ENCODE results near the gene FAM221B. TPM values are rescaled to one million over a fixed set of nuclear protein-coding genes. Genes with fewer than 3 reads are reported as not detected.

FAM221B gene
- total RNA-seq, 6 experiments from 2014 or later = not detected

GRCh38 chr9:35792024-35792813 is 36.3 kb downstream of the FAM221B start:
- DNase-seq = peak in 2 of 3 donors; percentile 52 to 72

DNA sequence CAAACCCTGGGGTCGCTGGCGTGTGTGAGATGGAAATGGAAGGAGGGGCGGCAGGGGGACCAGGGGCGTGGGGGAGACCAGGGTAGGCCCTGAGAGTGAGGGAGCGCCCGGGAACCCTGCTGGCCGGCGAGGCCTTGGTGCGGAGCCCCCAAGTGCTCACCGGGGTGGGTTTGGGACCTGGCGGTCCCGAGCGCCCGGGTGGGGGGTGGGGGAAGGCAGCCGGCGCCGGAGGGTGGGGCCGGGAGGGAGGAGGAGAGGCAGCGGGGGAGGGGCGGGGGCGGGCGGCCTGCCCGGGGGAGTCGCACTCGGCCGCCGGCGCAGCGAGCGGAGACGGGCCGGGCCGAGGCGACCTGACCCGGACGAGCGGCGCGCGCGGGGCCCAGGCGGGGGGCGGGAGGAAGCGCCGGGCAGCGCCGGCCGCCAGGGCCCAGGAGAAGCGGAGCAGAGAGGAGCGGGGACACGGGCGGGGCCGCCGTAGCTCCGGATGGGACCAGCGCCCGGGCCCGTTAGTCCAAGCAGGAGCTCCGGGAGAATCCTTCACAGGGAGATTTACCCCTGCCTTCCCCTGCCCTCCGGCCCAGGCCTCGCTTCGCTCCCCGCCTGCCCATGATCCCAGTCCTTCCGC is 37.1 kb downstream of the FAM221B start, which contains the start of gene NPR2:
TSS of gene NPR2 (plus strand) at position 295 of the 625 bp plus-strand sequence. CDS start 818 bp downstream, outside the sequence.
- ATAC-seq (peak; percentile 53 to 69 (median 65)), DNase-seq (peak in 1 of 3 donors; percentile 48)
- intact Hi-C loops (cut with DNase I) = loop anchor here in 1 of 2 donors (10.0 kb wide), 1 partner anchor 93 kb away; no protein-coding TSS in a partner anchor
- Histone ChIP-seq H3K36me3 (no peaks in the 10 kb centered on the region), H3K9me3 (no peaks in the 10 kb centered on the region), H3K27me3 (no peaks in the 10 kb centered on the region), H3K4me3 (peak within 1 kb of the TSS; percentile 42 to 62 (median 58)), H3K27ac (peak within 1 kb of the TSS in 2 of 3 donors; percentile 27 to 53), H3K4me1 (peaks cover 0 to 17% (median 0%) of the 10 kb centered on the region in 4 donors)
- TF ChIP-seq, protein P1, sequence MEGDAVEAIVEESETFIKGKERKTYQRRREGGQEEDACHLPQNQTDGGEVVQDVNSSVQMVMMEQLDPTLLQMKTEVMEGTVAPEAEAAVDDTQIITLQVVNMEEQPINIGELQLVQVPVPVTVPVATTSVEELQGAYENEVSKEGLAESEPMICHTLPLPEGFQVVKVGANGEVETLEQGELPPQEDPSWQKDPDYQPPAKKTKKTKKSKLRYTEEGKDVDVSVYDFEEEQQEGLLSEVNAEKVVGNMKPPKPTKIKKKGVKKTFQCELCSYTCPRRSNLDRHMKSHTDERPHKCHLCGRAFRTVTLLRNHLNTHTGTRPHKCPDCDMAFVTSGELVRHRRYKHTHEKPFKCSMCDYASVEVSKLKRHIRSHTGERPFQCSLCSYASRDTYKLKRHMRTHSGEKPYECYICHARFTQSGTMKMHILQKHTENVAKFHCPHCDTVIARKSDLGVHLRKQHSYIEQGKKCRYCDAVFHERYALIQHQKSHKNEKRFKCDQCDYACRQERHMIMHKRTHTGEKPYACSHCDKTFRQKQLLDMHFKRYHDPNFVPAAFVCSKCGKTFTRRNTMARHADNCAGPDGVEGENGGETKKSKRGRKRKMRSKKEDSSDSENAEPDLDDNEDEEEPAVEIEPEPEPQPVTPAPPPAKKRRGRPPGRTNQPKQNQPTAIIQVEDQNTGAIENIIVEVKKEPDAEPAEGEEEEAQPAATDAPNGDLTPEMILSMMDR (IDR thresholded peaks at IDR 0.05) = no peak
- TF ChIP-seq POLR2A (IDR thresholded peaks at IDR 0.05) = no peak
- WGBS (ENCODE audit: insufficient coverage, low coverage, low lambda C conversion rate, missing lambda C conversion rate) = 0% methylated on average over 1 of the region's 64 CpGs

More at GRCh38 chr9:35792024-35792813, 36.3 kb downstream of the FAM221B start:
- ATAC-seq = peak; percentile 62 to 81 (median 64)
- TF ChIP-seq, protein P1 (IDR thresholded peaks at IDR 0.05) = no peak
- TF ChIP-seq POLR2A (IDR thresholded peaks at IDR 0.05) = peak; percentile 55
- peak overlapping the region; percentile 42 to 62 (median 58) for H3K4me3 ChIP-seq
- intact Hi-C loops (cut with DNase I) = loop anchor here in 1 of 2 donors (10.0 kb wide), 1 partner anchor 93 kb away; no protein-coding TSS in a partner anchor
- no peaks in the 10 kb centered on the region for H3K9me3 ChIP-seq
- no peaks in the 10 kb centered on the region for H3K36me3 ChIP-seq
- H3K27ac ChIP-seq = no peak overlapping the region
- H3K4me1 ChIP-seq = peaks cover 0 to 17% (median 0%) of the 10 kb centered on the region in 4 donors
- no peaks in the 10 kb centered on the region for H3K27me3 ChIP-seq
- WGBS (ENCODE audit: insufficient coverage, low coverage, low lambda C conversion rate, missing lambda C conversion rate) = 23% methylated on average over 9 of the region's 34 CpGs

DNA sequence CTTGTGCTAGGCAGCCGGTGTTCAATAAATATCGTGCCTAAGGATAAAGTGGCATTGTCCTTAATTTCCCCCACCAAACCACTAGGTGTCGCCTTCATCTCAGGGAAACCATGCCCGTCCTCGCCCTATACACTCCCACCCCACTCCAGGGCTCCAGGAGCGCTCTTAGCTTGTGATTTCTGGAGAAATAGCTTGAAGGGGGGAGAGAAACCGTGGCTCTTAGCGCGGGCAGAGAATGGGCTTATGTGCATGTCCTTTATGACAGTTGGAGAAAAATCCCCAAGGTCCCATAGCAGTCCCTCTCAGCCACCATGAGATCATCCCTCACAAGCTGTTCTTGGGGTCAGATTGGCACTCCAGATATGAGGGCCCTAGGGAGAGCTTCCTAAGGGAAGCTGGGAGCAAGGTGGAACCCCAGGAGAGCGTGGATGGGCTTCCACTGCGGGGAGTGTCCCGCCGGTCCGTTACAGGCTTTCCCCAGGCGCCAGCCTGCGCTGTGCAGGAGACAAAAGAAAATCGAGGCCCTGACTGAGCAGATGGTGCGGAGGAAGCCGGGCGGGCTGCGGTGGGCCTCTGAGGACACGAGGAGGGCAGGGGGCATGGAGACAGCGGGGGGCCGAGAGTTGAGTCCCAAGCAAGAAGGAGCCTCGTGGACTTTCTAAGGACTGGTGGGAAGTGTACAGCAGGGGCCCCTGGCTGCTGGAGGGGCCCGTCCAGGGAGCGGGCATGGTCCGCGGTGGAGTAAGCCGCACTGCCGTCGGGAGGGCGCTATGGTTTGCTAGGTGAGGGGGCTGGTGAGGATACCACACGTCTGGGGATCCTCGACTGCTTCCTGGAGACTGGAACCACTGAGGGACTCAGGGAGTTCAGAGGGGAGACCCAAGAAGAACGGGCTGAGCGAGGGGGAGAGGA is 37.9 kb downstream of the FAM221B start:
- Histone ChIP-seq H3K4me3 (peak overlapping the region in 2 of 3 donors; percentile 58 to 62), H3K36me3 (no peaks in the 10 kb centered on the region), H3K27ac (peak overlapping the region in 2 of 3 donors; percentile 14 to 27), H3K9me3 (no peaks in the 10 kb centered on the region), H3K27me3 (no peaks in the 10 kb centered on the region), H3K4me1 (peaks cover 0 to 17% (median 0%) of the 10 kb centered on the region in 4 donors)
- ATAC-seq = peak; percentile 85 to 90 (median 88)
- TF ChIP-seq POLR2A (IDR thresholded peaks at IDR 0.05) = no peak
- TF ChIP-seq, protein P1 (IDR thresholded peaks at IDR 0.05) = peak; percentile 73 to 88 (median 80)
- 43% methylated on average over 27 of the region's 37 CpGs for WGBS (ENCODE audit: insufficient coverage, low coverage, low lambda C conversion rate, missing lambda C conversion rate)
- intact Hi-C loops (cut with DNase I) = loop anchor here in 1 of 2 donors (10.0 kb wide), 1 partner anchor 94 kb away; no protein-coding TSS in a partner anchor
- DNase-seq = peak in 2 of 3 donors; percentile 45 to 75

- ATAC-seq = no peak
- no peak for DNase-seq
- H3K9me3 ChIP-seq = no peaks in the 10 kb centered on the region
- H3K36me3 ChIP-seq = no peaks in the 10 kb centered on the region
- intact Hi-C loops (cut with DNase I) = loop anchor here in 1 of 2 donors (10.0 kb wide), 1 partner anchor 95 kb away; no protein-coding TSS in a partner anchor
- peaks cover 0 to 17% (median 0%) of the 10 kb centered on the region in 4 donors for H3K4me1 ChIP-seq
- TF ChIP-seq, protein P1 (IDR thresholded peaks at IDR 0.05) = no peak
- no peak for TF ChIP-seq POLR2A (IDR thresholded peaks at IDR 0.05)
- H3K27me3 ChIP-seq = no peaks in the 10 kb centered on the region
- no peak overlapping the region for H3K4me3 ChIP-seq
- 28% methylated on average over 4 of the region's 4 CpGs for WGBS (ENCODE audit: insufficient coverage, low coverage, low lambda C conversion rate, missing lambda C conversion rate)
- H3K27ac ChIP-seq = no peak overlapping the region
Measured at GRCh38 chr9:35790025-35790384, 38.5 kb downstream of the FAM221B start.
